ENCODE measurements around the gene PAM16.

PAM16 gene

GRCh38 chr16:4371357-4372000 lies 20.4 kb upstream of the PAM16 start, which contains the start of gene VASN:
Gene VASN (plus strand): TSS chr16:4371848. CDS start chr16:4380878, 9,030 bp downstream.
- DNase-seq (ENCODE audit: low read depth) = no peak

GRCh38 chr16:4370570-4371356 lies 19.6 kb upstream of the PAM16 start:
- DNase-seq (ENCODE audit: low read depth) = no peak

GRCh38 chr16:4370151-4370550 lies 19.0 kb upstream of the PAM16 start:
- no peak for DNase-seq (ENCODE audit: low read depth)

DNA sequence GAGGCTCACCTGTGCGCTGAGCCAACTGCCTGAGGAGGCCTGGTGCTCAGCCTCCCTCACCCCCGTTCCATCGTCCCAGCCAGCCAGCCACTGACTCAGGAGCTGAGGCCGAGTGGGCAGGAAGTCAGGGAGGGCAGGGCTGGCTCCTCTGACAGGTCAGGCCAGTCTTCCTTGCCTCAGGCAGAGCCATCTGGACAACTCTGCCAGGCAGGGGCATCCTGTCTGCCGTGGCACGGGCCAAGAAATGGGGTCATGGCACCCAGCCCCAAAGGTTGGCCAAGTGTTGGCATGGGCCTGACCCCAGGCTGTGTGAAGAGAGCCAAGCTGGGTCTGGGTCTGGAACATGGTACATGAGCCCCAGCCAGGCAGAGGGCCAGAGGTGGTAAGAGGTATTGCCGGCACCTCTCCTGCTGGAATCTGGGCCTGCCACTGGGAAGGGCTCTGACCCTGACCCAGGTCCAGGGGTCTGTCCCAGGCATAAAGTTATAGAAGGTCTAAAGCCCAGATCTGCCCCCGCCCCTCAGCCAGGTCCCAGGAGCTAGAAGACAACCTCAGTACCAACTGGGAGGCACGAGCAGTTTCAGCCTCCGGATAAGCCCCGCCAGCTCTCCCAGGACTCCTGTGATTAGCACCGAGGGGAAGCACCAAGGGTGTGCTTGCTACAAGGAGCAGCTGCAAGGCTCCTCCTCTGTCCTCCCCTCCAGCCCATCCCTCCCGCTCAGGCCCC lies 18.0 kb upstream of the PAM16 start:
- DNase-seq (ENCODE audit: low read depth) = no peak

DNA sequence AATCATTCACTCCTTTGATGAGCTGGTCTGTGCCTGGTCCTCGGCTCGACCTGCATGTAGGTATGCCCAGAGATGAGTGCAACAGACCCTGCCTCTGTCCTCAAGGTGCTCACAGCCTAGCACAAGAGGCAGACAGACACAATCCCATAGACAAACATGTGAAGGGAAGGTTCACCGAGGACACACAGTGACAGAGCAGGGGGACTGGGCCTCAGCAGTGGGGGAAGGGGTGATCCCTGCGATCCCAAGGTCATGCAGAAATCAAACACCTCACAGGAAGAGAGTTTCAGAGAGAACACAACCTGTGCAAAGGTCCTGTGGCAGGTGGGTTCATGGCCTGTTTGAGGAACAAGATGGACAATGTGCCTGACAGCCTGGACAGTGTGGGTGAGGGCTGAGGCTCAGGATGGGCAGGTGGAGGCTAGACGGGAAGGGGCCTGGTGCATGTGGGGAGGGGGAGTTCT lies 16.3 kb upstream of the PAM16 start:
- DNase-seq (ENCODE audit: low read depth) = no peak

DNA sequence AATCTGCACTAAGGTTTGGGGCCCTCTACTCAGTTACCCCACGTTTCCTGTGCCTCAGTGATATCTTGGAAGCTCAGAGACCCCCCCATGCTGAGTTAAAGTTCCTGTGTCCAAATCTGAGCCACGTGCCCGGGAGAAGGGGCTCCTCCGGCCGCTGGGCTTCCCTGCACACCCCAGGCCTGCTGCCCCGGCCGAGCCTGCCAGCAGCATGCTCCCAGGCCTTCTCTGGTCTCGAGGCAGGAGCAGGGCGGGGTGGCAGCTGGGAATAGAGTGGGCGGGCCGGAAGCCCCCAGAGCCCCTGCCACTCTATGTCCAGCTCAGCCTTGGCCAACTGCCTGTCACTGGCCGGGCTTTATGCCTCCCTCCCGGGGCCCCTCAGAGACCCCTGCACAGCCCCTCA lies 14.9 kb upstream of the PAM16 start:
- no peak for DNase-seq (ENCODE audit: low read depth)

- no peak for DNase-seq (ENCODE audit: low read depth)
Observed at GRCh38 chr16:4365615-4366014, 14.5 kb upstream of the PAM16 start.

- no peak for DNase-seq (ENCODE audit: low read depth)
Observed at GRCh38 chr16:4365014-4365406, 13.9 kb upstream of the PAM16 start.

GRCh38 chr16:4364196-4365013 lies 13.3 kb upstream of the PAM16 start:
- DNase-seq (ENCODE audit: low read depth) = no peak

DNA sequence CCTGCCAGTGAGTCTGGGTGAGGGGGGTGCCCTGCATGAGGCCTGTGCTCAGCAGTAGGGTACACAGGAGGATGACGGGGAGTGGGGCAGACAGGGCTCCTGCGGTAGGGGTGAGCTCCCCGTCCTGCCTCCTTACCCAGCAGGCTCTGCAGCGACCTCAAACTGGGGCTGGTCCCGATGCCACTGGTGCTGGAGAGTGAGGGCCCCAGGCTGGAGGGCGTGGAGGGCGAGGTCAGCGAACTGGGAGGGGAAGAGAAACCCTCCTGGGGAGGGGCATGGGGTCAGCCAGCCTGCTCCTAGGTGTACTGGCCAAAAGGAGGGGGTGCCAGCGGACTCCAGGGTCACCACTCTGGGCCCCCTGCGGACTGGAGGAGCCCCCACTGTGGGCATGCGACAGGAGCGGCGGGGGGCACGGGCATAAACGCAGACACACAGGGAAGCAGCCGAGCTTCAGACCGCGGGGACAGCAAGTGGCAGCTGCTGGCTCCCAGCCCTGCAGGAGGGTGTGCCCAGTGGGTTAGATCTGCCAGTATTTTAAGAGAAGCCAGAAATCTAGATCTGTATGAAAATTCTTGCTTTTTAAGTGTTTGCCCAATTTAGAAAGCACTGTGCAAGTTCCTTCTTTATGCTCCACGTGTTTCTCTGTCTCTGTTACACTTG lies 11.5 kb upstream of the PAM16 start:
- DNase-seq (ENCODE audit: low read depth) = no peak

DNA sequence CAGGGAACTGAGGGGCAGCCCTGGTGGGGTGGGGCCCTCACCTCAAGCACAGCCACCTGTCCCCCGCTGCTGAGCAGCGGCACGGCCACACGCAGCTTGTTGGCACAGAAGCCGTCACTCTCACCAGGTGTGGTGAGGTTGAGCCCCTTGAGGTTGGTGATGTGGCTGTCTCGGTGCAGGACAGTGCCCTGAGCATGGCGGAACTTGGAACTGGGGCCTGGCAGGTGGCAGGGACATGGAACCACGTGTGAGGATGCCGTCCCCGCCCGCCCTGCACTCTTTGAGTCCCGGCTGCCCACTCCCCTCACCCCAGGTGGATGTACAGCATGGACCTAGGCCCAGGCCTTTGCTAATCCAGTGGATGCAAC lies 10.8 kb upstream of the PAM16 start:
- no peak for DNase-seq (ENCODE audit: low read depth)

- DNase-seq (ENCODE audit: low read depth) = no peak
Observed at GRCh38 chr16:4361033-4361943, 10.2 kb upstream of the PAM16 start.

GRCh38 chr16:4360538-4361021 lies 9.5 kb upstream of the PAM16 start:
- no peak for DNase-seq (ENCODE audit: low read depth)

DNA sequence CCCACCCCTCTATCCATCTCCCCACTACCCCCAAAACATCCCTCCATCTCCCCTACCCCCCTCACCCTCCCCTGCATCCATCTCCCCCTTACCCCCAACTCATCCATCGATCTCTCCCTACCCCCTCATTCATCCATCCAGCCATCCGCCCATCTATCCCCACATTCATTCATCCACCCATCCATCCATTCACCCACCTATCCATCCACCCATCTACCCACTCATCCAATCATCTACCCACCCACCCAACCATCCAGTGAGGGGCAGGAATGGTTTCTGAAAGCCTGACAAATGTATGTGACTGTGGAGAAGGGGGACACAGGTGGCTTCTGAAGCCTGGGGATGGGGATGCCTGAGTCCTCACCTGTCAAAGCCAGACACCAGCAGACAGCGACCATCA lies 8.8 kb upstream of the PAM16 start:
- no peak for DNase-seq (ENCODE audit: low read depth)

GRCh38 chr16:4358831-4359561 lies 7.9 kb upstream of the PAM16 start:
- DNase-seq (ENCODE audit: low read depth) = no peak

- no peak for DNase-seq (ENCODE audit: low read depth)
Observed at GRCh38 chr16:4358236-4358635, 7.1 kb upstream of the PAM16 start.

DNA sequence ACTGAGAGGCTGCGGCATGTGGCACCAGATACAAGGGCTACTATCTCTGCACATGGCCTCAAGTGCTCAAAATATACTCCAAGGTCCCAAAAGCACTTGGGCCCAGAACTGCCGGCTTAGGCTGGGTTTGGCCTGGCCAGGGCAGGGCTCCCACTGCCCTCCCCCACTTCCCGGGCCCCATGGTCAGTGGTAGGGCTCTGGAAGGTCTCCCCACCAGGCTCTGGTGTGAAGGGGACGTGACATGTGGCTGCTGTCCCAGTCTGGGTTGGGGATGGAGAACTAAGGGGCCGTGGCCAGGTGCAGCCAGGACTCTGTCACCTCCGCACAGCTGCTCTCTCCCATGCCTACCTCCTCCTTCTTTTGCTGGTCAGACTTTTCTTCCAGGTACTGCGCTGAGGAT lies 5.7 kb upstream of the PAM16 start:
- DNase-seq (ENCODE audit: low read depth) = no peak

DNA sequence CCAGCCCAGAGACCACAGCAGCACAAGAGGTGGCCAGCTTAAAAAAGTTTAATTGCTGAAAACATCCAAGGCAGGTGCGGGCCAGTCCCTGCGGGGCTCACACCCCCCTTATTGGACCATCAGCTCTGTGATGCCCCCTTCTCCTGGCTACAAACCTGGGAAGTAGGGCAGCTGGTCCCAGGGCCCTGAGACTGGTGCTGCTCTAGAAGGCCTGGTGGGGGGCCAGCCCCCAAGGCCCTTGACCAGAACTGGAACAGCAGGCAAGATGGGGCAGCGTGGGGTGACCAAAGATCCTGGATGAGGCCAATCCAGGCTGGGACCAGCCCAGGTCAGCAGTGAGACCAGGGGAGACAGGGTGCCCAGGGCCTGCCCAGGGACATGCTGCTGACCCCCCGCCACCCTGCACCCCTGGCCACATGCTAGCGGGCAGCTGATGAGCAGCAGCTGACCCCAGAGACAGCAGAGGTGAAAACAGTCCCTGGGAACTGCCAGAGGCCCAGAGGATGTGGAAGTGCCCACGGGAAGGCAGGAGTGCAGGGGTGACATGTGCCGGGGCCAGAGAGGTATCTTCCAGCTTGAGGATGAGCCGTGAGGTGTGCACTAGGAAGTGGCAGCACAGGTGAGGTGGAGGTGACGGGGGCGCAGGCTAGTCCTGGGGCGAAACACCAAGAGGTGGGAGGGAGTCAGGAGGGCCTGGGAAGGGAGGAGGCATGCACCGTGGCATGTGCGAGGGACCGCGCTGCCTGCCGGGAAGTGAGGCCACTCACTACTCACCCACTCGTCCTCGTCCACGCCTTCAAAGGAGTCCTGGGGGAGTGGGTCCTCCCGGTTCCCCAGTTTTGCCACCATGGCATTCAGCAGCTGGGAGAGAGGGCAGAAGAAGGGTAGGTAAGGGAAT lies 3.6 kb upstream of the PAM16 start:
- DNase-seq (ENCODE audit: low read depth) = no peak

DNA sequence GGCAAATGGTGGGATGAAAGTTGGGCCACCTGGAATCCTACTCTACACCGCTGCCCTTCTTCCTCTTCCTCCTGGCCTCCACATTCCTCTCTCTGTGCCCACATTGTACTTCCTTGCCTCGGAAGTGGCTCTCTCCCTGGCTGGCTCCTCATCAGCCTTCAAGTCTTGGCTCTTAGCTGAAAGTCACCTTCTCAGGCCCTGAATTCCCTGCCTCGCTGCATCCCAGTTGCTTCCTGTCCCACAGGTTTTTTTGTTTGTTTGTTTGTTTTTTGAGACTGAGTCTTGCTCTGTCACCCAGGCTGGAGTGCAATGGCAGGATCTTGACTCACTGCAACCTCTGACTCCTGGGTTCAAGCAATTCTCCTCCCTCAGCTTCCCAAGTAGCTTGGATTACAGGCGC lies 2.6 kb upstream of the PAM16 start:
- no peak for DNase-seq (ENCODE audit: low read depth)

All from GM04504 (cell line).